ENCODE measurements around the gene DNTTIP2.
A peak's percentile ranks its signal among the peaks of the same experiment; 100 is the strongest.
"Not testable (repeated sequence)": the region's sequence is repeated elsewhere in the genome, so short reads cannot be mapped to it uniquely, and the experiment has no call there.

DNTTIP2 gene

DNA sequence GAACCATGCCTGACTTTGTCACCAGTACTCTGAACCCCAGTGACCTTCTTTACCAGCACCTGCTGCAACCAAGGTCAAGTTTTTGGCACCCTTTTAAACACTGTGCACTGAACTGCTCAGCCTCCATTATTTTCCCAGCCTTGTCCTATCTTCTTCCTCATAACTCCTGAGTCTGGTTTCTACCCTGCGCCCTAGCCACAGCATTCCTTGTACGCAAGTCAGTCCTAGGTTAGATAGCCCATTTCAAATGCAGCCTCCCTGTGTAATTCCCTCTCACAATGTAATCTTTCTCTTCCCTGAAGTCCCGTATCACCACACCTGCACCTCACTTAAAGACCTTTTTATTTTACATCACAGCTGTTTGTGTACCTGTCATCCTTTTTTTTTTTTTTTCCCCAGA, 37.2 kb downstream of the DNTTIP2 start:
- no peak for DNase-seq (ENCODE audit: low spot score)

DNA sequence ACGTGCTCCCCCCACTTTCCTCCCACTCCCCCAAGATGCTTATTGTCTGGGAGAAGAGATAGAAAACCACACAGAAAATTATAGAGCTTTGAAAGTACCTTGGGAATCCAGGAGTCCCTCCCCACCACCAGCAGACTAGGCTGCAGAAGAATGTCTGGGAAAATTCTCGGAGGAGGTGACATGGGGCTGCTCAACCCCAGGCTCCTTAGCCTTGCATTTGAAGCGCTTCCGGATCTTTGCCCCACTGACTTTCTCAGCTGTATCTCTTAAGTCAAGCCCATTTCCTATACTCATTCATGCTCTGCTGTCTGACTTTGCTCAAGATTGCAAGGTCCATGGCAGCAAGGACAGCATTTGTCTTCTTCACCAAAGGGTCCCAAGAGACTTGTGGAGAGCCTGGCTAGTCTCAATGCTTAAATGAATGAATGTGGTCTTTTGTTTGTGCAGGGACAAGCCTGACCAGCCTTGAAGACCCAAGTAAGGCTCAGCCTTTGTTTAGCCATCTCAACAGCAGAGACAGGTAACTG, 38.0 kb downstream of the DNTTIP2 start:
- no peak for DNase-seq (ENCODE audit: low spot score)

DNA sequence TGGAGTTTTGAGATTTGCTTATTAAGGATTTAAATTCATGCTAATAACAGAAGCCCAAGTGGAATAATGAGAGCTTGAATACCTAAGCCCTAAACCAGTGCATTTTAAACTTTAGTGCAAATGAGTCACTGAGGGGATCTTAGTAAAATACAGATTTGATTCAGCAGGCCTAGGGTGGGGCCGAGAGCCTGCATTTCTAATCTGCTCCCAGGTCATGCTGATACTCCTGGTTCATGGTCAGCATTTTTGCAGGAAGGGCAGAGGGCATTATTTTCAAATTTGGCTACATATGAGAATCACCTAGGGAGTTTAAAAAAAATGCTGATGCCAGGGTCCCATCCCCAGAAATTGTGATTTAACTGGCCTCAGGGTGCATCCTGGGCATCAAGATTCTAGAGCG, 39.3 kb downstream of the DNTTIP2 start:
- DNase-seq (ENCODE audit: low spot score): no peak

DNA sequence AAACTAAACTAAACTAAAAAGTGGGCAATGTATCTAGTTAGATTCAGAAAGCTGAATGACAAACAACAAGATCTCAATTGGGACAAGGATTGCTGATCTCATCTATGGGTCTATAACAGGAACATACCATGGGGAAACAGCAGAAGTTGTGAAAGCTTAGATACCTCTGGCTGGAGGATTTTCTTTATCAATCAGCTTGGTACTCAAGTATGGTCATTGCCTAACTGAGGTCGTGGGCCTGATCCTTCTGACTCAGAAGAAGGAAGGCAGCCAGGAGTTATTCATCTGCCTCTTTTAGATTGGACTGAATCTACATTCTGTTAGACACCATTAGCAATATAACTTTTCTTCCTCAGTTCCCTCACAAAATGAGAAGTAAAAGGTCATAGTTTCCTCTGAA, 39.7 kb downstream of the DNTTIP2 start:
- DNase-seq (ENCODE audit: low spot score): no peak

DNA sequence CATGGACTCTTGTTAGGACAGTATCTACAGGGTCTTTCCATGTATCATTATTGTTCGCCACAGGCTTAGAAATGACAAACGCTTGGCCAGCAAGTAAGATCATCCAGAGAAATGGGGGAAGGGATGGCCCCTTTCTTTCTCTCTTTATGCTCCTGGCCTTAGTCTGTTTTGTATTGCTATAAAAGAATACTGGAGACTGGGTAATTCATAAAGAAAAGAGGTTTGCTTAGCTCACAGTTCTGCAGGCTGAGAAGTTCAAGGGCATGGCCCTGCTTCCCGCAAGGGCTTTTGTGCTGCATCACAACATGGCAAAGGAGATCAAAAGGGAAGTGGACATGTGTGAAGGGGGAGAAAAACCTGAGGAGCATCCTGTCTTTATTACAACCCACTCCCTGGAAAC, 41.0 kb downstream of the DNTTIP2 start:
- no peak for DNase-seq (ENCODE audit: low spot score)

DNA sequence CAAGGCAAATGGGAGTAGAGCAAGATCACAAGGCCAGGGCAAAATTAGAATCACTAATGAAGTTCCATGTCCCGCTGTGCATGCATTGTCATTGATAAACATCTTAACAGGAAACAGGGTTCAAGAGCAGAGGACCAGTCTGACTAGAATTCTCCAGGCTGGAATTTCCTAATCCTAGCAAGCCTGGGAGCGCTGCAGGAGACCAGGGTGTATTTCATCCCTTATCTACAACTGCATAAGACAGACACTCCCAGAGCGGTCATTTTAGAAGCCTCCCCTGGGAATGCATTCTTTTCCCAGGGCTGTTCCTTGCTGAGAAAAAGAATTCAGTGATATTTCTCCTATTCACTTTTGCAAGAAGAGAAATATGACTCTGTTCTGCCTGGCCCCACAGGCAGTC, 45.7 kb downstream of the DNTTIP2 start:
- not testable (repeated sequence) for DNase-seq (ENCODE audit: low spot score)

DNA sequence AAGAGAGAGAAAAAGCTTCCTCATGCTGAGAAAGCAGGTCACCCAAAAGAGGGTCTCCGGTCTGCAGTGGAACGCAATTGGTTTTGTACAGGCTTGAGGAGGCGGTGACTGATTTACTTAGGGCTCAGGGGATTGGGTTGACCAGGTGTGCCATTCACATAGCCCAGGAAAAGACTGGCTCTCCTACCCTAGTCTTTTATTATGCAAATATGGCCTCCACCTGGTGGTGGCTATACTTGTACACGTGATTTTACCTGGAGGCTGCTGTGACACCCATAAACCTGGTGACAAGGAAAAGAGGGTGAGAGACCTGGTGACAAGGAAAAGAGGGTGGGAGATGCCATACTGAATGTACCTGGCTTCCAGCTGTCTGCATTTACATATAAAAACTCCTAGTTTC, 49.9 kb downstream of the DNTTIP2 start:
- DNase-seq (ENCODE audit: low spot score): no peak

DNA sequence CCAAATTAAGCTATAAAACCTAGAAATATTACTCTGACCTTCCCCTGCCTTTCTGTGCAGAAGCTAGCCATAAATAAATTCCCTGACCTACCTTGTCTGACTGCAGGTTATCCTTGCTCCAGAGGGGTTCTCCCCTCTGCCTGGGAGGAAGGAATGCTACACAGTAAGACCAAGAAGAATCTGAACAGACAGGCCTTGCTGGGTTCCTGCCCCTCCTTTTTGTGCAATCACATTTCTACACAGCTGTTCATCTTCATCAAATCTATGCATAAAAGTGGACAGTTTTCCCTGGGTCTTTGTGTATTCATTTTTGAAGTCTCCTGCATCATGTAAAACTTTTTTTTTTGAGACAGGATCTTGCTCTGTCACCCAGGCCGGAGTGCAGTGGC, 50.6 kb downstream of the DNTTIP2 start:
- DNase-seq (ENCODE audit: low spot score): no peak

DNA sequence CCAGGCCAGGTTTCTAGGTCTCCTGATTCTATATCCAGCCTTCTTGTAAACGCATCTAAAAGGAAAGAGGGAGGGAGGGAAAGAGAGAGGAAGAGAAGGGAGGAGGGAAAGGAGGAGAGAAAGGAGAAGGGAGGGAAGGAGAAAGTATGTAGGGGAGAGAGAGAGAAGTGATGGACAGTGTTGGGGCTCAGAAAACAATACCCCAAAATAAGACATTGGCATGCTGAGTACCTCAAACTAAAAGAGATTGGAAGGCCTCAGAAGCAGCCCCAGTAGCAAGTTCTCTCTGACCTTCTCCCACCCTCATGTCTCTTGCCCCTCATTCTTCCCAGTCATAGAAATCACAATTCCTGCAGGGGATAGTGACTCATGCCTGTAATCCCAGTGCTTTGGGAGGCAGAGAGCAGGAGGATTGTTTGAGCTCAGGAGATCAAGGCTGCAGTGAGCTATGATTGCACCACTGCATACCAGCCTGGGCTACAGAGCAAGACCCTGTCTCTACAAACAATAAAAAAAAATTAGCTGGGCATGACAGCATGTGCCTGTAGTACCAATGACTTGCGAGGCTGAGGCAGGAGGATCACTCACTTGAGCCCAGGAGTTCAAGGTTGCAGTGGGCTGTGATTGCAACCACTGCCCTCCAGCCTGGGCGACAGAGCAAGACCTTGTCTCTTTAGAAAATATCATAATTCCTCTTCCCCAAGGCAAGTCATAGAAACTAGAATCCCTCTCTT, 51.2 kb downstream of the DNTTIP2 start:
- DNase-seq (ENCODE audit: low spot score): no peak

DNA sequence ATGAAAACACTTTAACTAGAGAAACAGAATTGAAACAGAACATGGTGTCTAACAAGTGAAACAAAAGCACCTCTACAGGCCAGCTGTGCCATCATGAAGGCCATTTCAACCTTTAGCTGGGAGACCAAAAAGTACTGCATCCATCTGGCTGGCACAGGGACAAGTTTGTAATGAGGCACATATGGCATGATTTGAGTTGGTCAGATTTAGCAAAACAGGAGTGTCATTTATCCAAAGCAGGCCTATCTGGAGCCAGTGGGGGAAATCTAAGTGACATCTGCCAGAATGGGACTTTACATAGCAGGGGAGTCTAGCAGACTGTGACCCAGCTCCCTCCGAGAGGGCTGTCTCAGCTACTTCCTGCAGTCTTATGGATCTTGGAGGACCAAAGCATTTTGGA, 51.9 kb downstream of the DNTTIP2 start:
- DNase-seq (ENCODE audit: low spot score): no peak

DNA sequence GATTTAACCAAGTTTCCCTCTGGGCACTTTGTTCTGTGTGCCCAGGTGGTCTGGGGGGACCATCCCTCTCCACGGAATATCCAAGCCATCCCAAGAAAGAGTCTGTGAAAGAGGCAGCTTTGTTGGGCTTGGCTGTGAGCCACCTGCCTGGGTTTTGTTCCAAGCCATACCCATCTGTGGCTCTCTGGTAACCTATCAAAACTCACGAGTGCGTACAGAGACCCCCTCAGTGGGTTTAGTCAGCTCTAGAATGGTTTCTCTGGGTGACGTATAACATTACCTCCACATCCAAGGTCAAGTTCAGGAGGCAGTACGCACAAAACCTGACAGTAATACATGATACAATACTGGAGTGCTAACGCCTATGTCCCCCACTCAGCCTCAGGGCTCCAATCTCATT, 54.2 kb downstream of the DNTTIP2 start:
- no peak for DNase-seq (ENCODE audit: low spot score)

DNA sequence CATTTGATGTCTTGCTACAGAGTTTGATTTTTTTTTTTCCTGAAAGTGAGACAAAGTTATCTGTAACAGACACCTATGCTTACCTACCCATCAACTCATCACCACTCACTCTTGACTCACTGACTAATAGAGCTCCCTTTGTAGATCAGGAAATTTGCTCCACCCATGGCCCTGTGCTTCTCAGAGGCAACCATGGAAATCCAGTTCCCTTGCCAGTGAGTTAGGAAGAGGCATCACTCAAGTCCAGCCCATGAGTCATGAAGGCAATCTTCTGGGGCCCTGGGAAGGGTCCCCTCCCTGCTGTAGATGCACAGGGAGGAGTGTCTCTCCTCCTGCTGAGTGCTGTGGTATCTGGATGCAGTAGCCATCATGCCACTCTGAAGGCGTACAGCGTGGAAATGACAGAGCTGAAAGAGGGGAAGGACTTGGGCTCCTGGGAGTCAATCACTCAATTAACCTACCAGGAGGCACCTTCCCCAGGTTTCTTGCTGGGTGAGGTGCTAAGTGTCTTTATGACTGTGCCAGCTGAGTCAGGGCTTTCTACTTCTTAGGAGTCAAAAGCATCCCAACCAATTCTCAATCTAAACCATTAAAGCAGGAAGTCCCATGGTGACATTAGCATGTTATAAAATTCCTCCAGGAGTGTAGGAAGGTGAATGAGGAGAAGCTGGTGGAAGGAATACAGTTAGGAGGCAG, 56.1 kb downstream of the DNTTIP2 start:
- no peak for DNase-seq (ENCODE audit: low spot score)

DNA sequence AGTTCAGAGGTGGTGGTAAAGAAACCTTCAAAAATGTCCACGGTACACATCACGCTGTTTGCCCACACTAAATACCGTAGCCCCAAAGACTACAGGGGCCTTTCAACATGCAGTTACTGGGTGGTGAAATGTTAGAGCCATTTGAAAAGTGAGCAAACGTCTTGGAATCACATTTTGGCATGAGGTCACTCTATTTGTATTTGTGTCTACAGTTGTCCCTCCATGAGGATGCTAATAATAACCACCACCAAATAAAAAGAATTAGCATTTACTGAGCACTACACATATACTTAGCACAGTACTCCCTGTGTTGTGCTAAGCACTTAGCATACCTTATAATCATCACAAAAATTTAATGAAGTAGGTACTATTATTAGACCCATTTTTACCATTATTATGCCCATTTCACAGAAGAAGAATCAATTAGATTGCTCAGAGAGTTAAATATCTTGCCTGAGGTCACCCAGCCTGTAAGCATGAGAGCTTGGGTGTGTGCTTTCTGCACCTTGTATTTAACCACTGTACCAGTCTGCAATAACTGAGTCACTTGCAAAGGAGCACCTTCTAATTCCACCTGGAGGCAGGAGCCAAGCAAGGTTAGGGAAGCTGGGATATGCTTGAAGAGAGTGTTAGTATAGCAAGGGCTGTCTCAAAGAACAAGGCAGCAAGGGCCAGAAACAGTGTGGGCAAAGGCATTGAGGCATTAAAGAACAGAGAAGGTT, 57.4 kb downstream of the DNTTIP2 start:
- no peak for DNase-seq (ENCODE audit: low spot score)

DNA sequence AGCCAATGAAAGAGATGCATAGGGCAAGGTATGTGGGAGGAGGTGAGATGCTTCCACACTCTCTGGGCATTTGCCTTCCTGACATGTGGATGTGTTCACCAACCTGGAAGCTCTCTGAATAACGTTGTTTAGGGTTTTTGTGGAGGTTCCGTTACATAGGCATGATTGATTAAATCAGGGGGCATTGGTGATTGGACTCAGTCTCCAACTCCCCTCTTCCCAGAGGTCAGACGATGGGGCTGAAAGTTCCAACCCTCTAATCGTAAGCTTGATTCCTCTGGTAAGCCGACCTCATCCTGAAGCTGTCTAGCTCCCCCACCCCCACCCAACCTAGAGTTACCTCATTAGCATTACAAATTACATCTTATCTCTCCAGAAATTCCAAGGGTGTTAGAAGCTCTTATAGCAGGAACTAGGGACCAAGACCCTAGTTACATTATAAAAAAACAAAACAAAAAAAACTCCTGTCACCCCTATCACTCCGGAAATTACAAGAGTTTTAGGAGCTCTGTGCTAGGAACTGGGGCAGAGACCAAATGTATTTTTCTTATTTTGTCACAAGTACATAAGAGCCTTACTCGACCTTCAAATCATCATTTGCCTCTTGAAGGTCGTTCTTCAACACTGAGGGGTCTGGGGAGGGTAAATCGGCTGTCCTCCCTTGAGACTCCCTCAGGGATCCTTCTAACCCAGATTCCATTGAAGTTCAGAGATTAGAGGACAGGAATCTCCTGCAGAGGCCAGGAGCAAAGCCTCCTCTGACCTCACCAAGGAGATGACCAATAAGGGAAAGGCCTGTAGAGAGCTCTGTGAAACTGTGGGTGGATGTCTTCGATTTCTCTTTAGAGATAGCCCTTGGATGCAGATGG, 58.2 kb downstream of the DNTTIP2 start:
- DNase-seq (ENCODE audit: low spot score): no peak

DNA sequence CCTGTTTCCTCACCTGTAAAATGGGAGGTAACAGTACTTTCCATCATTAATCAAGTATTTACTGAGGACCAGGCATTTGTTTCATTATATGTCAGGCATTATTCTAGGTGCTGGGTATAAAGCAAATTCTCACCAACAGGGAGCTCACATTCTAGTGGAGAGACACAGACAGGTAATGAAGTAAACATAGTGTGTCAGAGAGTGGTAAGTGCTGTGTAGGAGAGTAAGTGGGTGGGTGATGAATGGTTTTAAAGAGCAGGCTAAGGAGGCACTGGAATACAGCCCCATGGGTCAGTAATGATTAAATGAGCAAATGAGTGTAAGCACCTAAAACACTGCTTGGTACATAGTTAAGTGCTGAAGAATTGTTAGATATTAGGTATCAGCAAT, 60.4 kb downstream of the DNTTIP2 start:
- DNase-seq (ENCODE audit: low spot score): no peak

DNA sequence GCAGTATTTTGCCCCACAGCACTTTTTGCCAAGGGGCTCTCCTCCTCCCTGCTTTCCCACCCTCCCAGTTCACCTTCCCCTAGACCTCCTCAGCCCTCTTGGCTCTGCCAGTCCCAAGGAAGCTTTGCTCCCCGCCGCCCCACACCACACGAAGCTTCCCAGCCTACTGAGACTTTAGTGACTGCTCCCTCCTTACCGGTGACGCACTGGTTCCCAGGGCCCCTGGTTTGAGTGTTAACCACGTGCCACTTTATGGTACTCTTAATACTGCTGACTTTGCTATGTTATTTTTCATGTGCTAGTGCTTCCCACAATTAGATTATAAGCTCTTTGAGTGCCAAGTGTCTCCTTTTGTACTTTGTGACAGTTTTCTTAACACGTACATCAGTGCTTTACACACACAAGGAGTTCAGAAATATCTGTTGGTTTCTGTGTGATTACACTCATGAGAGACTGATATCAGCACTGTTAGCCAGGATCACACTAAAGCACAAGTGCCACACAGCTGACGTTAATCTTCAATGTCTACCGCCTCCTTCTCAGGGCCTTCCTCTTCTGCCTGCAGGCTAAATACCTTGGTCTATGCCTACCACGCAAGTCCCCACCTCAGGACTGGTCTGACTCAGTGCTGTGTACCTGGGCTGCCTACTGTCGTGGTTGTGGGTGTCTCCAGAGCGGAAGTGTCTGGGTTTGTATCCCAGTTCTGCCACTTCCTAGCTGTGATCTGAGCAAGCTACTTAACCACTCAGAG, 61.0 kb downstream of the DNTTIP2 start:
- no peak for DNase-seq (ENCODE audit: low spot score)

DNA sequence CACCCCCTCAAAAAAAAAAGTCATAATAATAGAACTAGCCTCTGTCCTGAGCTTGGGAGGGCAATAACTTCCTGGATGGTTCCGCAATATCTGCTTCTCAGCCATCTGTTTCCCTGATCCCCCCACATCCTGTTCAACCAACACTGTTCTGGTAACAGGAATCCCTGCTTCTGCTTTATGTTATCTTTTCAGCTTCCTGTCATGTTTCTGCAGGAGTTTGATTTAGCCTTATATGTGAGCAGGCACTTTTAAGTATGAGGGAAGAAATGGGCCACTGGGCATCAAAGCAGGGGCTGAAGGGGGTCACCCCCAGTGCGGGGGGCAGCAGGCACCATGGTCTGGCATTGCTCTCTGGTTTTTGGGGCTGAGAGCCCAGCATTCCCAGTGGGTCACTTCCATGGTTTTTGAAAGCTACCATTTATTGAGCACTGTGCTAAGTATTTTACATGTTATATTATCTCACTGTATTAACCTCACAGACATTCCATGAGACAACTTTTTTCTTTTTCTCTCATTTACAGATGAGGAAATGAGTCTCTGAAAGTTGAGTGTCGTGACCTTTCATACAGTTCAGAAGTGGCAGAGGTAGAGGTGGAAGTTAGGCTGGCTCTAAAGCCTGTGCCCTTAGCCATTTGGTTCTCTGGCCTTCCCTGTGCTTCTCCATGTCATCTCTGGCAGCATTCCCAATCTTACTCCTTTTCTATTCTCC, 61.9 kb downstream of the DNTTIP2 start:
- peak; percentile 85 for DNase-seq (ENCODE audit: low spot score)
